ENCODE measurements around the gene PCGF2. TPM values are rescaled to one million over a fixed set of nuclear protein-coding genes. Genes with fewer than 3 reads are reported as not detected.

Gene PCGF2
- total RNA-seq, 1 donor from 2014 or later, result 112 TPM

DNA sequence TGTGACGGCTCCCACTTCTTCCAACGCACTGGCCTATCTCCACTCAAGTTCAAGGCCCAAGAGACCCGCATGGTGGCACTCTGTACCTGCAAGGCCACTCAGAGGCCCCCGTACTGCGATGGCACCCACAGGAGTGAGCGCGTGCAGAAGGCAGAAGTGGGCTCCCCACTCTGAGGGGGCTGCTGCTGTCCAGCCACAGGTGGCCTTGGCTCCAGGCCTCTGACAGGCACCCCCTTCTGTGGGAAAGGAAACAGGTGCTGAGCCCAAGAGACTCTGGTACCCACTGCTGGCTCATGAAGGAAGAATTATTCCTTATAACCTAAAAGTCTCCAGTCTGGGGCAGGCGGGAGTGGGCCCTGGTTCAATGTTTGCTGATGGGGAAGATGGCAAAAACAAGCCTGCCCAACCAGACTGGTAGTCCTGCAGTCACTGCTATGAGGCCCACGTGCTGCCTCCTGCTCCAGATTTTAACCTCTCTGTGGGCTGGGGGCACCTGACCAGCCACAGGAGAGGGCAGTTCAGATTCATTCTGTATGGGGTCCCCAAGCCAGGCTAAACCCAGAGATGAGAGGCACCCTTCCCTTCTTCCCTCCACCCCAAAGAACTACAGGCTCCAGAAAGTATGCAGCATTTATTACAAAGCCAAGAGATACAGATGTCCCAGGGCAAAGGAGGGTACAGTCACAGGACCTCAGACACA, 14.7 kb downstream of the PCGF2 start:
- H3K9me3 Mint-ChIP-seq (ENCODE audit: low read depth), result no peaks in the 10 kb centered on the region
- H3K4me3 Mint-ChIP-seq (ENCODE audit: low read depth), result no peak overlapping the region
- peaks cover 6% of the 10 kb centered on the region for H3K4me1 Mint-ChIP-seq (ENCODE audit: low read depth)
- no peaks in the 10 kb centered on the region for H3K27me3 Mint-ChIP-seq
- H3K27ac Mint-ChIP-seq, result peak overlapping the region; percentile 73
- TF ChIP-seq, protein P1, sequence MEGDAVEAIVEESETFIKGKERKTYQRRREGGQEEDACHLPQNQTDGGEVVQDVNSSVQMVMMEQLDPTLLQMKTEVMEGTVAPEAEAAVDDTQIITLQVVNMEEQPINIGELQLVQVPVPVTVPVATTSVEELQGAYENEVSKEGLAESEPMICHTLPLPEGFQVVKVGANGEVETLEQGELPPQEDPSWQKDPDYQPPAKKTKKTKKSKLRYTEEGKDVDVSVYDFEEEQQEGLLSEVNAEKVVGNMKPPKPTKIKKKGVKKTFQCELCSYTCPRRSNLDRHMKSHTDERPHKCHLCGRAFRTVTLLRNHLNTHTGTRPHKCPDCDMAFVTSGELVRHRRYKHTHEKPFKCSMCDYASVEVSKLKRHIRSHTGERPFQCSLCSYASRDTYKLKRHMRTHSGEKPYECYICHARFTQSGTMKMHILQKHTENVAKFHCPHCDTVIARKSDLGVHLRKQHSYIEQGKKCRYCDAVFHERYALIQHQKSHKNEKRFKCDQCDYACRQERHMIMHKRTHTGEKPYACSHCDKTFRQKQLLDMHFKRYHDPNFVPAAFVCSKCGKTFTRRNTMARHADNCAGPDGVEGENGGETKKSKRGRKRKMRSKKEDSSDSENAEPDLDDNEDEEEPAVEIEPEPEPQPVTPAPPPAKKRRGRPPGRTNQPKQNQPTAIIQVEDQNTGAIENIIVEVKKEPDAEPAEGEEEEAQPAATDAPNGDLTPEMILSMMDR (IDR thresholded peaks at IDR 0.05; ENCODE audit: unreplicated experiment), result no peak
- no peak for DNase-seq (ENCODE audit: low spot score, unreplicated experiment)
- H3K36me3 Mint-ChIP-seq (ENCODE audit: insufficient read depth), result peaks cover 11% of the 10 kb centered on the region

DNA sequence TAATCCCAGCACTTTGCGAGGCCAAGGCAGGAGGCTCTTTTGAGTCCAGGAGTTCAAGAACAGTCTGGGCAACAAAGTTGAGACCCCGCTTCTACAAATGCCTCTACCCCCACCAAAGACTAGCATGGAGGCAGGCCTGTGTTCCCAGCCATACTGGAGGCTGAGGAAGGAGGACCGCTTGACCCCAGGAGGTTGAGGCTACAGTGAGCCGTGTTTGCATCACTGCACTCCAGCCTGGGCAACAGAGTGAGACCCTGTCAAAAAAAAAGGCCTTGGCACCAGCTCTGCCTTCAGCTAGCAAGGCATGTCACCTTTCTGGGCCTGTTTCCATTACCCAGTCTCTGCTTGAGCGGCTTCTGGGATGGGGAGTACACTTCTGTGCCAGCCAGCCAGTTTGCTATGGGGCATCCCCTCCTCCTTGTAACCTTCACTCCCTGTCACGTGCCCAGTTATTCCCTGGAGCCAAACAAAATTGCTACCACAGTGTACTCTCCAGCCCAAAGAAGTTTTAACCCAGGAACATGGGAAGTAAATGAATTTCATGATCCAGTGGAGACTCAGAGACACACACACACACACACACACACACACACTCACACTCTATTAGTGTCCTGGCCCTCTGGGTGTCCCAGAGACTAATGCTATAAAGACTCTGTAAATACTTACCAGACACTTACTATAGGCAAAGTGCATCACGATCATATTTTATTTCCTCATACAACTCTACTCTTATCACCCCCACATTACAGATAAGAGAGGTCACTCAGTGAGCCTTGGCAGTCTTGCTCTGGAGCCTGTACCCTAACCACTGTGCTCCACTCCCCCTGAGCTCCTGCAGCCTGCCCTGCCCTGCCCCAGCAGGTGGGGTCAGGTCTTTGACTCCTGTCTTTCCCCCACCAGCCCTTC, 15.5 kb downstream of the PCGF2 start:
- Mint-ChIP-seq H3K36me3 (ENCODE audit: insufficient read depth) (peaks cover 10% of the 10 kb centered on the region), H3K4me3 (ENCODE audit: low read depth) (no peak overlapping the region), H3K27ac (peak overlapping the region; percentile 73), H3K27me3 (no peaks in the 10 kb centered on the region), H3K4me1 (ENCODE audit: low read depth) (peaks cover 6% of the 10 kb centered on the region), H3K9me3 (ENCODE audit: low read depth) (no peaks in the 10 kb centered on the region)
- no peak for DNase-seq (ENCODE audit: low spot score, unreplicated experiment)
- TF ChIP-seq, protein P1 (IDR thresholded peaks at IDR 0.05; ENCODE audit: unreplicated experiment), result no peak

DNA sequence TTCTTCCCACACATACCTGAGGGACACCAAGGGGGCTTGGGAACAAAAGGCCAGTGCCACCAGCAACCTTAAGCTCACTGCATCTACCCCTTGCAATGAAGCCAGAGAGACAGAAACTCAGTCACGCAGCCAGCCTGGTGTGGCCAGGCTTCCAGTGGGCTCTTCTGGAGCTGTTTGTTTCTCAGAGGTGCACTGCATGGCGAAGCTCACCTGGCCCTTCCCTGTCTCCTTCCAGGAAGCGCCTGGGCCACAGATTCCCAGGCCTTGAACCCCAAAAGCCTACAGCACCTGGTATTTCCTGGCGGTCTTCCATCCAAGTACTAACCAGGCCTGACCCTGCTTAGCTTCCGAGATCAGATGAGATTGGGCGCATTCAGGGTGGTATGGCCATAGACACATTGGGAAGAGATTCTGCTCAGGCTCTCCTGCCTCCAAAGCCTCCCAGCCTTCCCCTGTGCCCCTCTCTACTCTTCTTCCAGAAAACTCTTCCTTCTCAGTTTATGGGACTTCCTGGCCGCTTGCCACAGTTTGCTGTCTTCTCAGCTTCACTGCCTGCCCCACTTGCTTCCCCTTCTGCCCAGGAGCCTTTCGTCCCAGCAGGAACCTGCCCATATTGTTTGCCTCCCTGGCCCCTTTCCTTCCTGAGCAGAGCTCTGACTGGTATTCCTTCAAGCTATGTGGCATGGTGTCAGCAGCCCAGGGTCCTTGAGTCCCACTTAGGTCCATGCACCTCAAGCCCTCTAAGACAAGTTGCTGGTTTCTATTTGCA, 16.4 kb downstream of the PCGF2 start:
- peak overlapping the region; percentile 42 for H3K27ac Mint-ChIP-seq

DNA sequence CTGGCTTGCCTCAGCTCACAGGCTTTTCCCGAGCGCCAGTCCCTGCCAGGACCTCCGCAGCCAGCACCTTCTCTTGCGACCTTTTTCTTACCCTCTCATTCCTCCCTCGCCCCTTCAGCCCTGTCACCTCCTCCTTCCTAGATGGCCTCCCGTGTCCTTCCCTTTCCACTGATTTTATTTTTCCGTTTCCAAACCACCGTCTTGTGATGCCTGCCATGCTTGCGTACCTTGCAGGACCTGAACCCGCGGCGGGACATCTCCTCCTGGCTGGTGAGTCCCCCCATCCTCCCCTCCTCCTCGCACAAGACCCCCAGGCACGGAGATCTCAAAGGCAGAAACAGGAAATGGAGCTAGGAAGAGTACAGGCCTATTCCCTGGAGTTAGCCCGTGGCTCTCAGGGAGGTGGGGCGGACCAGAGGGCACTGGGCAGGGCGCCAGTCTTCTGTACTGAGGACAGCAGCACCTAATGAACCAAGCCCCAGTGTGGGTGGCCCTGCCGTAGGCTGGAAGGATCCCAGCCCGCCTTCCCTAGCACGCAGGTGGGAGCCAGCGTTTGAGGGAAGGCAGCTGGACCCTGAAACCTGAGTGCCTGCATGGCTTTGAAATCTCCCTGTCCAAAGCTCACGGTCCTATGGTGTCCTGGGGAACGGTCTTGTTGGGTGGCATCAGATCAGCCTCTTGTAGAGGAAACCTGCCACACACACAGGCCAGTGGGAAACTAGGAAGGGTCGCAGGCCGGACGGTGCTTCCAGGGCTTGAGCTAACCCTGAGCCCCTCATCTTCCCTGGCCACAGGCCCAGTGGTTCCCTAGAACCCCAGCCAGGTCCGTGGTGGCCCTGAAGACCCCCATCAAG, 17.4 kb downstream of the PCGF2 start:
- no peaks in the 10 kb centered on the region for H3K9me3 Mint-ChIP-seq (ENCODE audit: low read depth)
- H3K36me3 Mint-ChIP-seq (ENCODE audit: insufficient read depth), result peaks cover 10% of the 10 kb centered on the region
- TF ChIP-seq, protein P1 (IDR thresholded peaks at IDR 0.05; ENCODE audit: unreplicated experiment), result no peak
- peaks cover 6% of the 10 kb centered on the region for H3K4me1 Mint-ChIP-seq (ENCODE audit: low read depth)
- H3K27ac Mint-ChIP-seq, result peak overlapping the region; percentile 86
- peak overlapping the region; percentile 91 for H3K4me3 Mint-ChIP-seq (ENCODE audit: low read depth)
- H3K27me3 Mint-ChIP-seq, result no peaks in the 10 kb centered on the region
- no peak for DNase-seq (ENCODE audit: low spot score, unreplicated experiment)

More for the DNA sequence above, 16.4 kb downstream of the PCGF2 start:
- no peaks in the 10 kb centered on the region for H3K9me3 Mint-ChIP-seq (ENCODE audit: low read depth)
- H3K4me3 Mint-ChIP-seq (ENCODE audit: low read depth), result peak overlapping the region; percentile 26
- H3K4me1 Mint-ChIP-seq (ENCODE audit: low read depth), result peaks cover 6% of the 10 kb centered on the region
- TF ChIP-seq, protein P1 (IDR thresholded peaks at IDR 0.05; ENCODE audit: unreplicated experiment), result no peak
- H3K27me3 Mint-ChIP-seq, result no peaks in the 10 kb centered on the region
- H3K36me3 Mint-ChIP-seq (ENCODE audit: insufficient read depth), result peaks cover 10% of the 10 kb centered on the region
- no peak for DNase-seq (ENCODE audit: low spot score, unreplicated experiment)

Measured in progenitor cell of endocrine pancreas (in vitro differentiated cells).